Stimulated activated naive B cell treated with anti-CD40 and anti-IgM and Interleukin-4, amounts not matched to agents 10 μg/mL and 1 μg/mL and 100 μg/mL, for 72 hours (primary cell): ENCODE results near the gene ERGIC3.
"Not testable (repeated sequence)": the region's sequence is repeated elsewhere in the genome, so short reads cannot be mapped to it uniquely, and the experiment has no call there.

Source experiments
- ATAC-seq, 2 donors: fragments of 150-1000 bp; cut with Tn5 transposase; replicated peaks; 2 replicates each; pipeline ENCODE4 v1.10.0; 2021; ENCODE audit warnings: moderate library complexity in 1 of 2
- DNase-seq: peaks from one replicate; pipeline ENCODE4 v3.0.0; 2021
- H3K27ac Mint-ChIP-seq: one replicate; pipeline ENCODE4 v1.8.0; 2022; ENCODE audit warnings: mild to moderate bottlenecking, mixed read lengths
- H3K27me3 Mint-ChIP-seq, 2 donors: one replicate each; pipeline ENCODE4 v1.8.0; 2022; ENCODE audit warnings: mixed read lengths in 2 of 2
- H3K36me3 Mint-ChIP-seq, 2 donors: one replicate each; pipeline ENCODE4 v1.8.0; 2022; ENCODE audit warnings: mixed read lengths in 2 of 2, mild to moderate bottlenecking in 1 of 2
- H3K4me1 Mint-ChIP-seq, 2 donors: one replicate each; pipeline ENCODE4 v1.8.0; 2022; ENCODE audit warnings: mixed read lengths in 2 of 2, mild to moderate bottlenecking in 1 of 2
- H3K4me3 Mint-ChIP-seq, 2 donors: one replicate each; pipeline ENCODE4 v1.8.0; 2022; ENCODE audit warnings: mild to moderate bottlenecking in 2 of 2, mixed read lengths in 2 of 2, moderate library complexity in 1 of 2
- H3K9me3 Mint-ChIP-seq, 2 donors: one replicate each; pipeline ENCODE4 v1.8.0; 2022; ENCODE audit warnings: mixed read lengths in 2 of 2, mild to moderate bottlenecking in 1 of 2

The ERGIC3 gene

GRCh38 chr20:35541118-35541782 lies 628 bp upstream of the ERGIC3 start:
- H3K27ac Mint-ChIP-seq = no peak overlapping the region
- H3K9me3 Mint-ChIP-seq = no peaks in the 10 kb centered on the region
- no peaks in the 10 kb centered on the region for H3K27me3 Mint-ChIP-seq
- DNase-seq (no peak), ATAC-seq (no peak)
- H3K4me1 Mint-ChIP-seq = peaks cover 7 to 24% of the 10 kb centered on the region in 2 donors
- H3K4me3 Mint-ChIP-seq = peak overlapping the region; percentile 91
- peaks cover 8 to 11% of the 10 kb centered on the region in 2 donors for H3K36me3 Mint-ChIP-seq

GRCh38 chr20:35542990-35543389 lies 1.1 kb downstream of the ERGIC3 start:
- peaks cover 7 to 24% of the 10 kb centered on the region in 2 donors for H3K4me1 Mint-ChIP-seq
- no peak for DNase-seq
- no peaks in the 10 kb centered on the region for H3K27me3 Mint-ChIP-seq
- peaks cover 8 to 11% of the 10 kb centered on the region in 2 donors for H3K36me3 Mint-ChIP-seq
- H3K27ac Mint-ChIP-seq = peak overlapping the region; percentile 97
- H3K4me3 Mint-ChIP-seq = peak overlapping the region; percentile 91
- no peak for ATAC-seq
- no peaks in the 10 kb centered on the region for H3K9me3 Mint-ChIP-seq

GRCh38 chr20:35544436-35544835 lies 2.6 kb downstream of the ERGIC3 start:
- H3K9me3 Mint-ChIP-seq = no peaks in the 10 kb centered on the region
- peaks cover 12 to 15% of the 10 kb centered on the region in 2 donors for H3K36me3 Mint-ChIP-seq
- peaks cover 7 to 24% of the 10 kb centered on the region in 2 donors for H3K4me1 Mint-ChIP-seq
- no peak overlapping the region for H3K4me3 Mint-ChIP-seq
- H3K27me3 Mint-ChIP-seq = no peaks in the 10 kb centered on the region
- H3K27ac Mint-ChIP-seq = no peak overlapping the region
- DNase-seq = no peak
- no peak for ATAC-seq

DNA sequence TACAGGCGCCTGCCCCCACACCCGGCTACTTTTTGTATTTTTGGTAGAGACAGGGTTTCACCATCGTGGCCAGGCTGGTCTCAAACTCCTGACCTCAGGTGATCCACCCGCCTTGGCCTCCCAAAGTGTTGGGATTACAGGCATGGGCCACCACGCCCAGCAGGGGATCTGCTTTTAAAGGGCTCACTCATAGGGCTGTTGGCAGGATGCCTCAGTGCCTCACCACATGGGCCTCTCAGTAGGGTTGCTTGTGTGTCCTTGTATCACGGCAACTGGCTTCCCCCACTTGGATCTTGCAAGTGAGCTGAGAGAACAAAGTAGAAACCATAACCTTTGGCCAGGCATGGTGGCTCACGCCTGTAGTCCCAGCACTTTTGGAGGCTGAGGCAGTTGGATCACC lies 3.1 kb downstream of the ERGIC3 start:
- not testable (repeated sequence) for H3K27ac Mint-ChIP-seq, DNase-seq, H3K9me3 Mint-ChIP-seq, H3K4me3 Mint-ChIP-seq, H3K27me3 Mint-ChIP-seq, ATAC-seq
- Mint-ChIP-seq H3K4me1 (peaks cover 5 to 24% of the 10 kb centered on the region in 2 donors), H3K36me3 (peaks cover 13 to 17% of the 10 kb centered on the region in 2 donors)

DNA sequence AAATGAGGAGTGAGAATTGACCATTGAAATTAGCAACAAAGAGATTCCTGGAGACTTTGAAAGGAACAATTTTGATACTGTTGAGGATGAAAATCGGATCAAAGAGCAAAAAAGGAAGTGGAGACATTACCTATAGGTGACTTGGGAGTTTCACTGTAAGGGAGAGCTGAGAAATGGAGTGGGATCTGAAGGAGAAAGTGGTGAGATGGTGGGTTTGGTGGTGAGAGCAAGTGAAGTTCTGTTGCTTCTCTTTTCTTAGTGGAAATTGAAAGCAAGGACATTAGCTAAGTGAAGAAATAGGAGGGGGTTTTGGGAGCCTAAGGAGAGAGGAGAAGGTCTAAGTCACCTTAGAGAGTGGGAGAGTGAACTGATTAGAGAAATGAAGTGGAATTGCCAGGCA lies 4.2 kb downstream of the ERGIC3 start:
- Mint-ChIP-seq H3K27ac (no peak overlapping the region), H3K4me1 (peaks cover 5 to 23% of the 10 kb centered on the region in 2 donors), H3K27me3 (no peaks in the 10 kb centered on the region), H3K36me3 (peaks cover 15 to 20% of the 10 kb centered on the region in 2 donors), H3K9me3 (no peaks in the 10 kb centered on the region), H3K4me3 (no peak overlapping the region)
- DNase-seq (no peak), ATAC-seq (no peak)

GRCh38 chr20:35547329-35547728 lies 5.5 kb downstream of the ERGIC3 start:
- DNase-seq = no peak
- Mint-ChIP-seq H3K27ac (no peak overlapping the region), H3K27me3 (no peaks in the 10 kb centered on the region), H3K9me3 (no peaks in the 10 kb centered on the region), H3K4me3 (no peak overlapping the region), H3K4me1 (peaks cover 5 to 11% of the 10 kb centered on the region in 2 donors), H3K36me3 (peaks cover 15 to 20% of the 10 kb centered on the region in 2 donors)
- ATAC-seq = no peak

- peaks cover 19 to 27% of the 10 kb centered on the region in 2 donors for H3K36me3 Mint-ChIP-seq
- no peak for DNase-seq
- ATAC-seq = no peak
- no peaks in the 10 kb centered on the region for H3K4me1 Mint-ChIP-seq
- no peaks in the 10 kb centered on the region for H3K27me3 Mint-ChIP-seq
- no peak overlapping the region for H3K27ac Mint-ChIP-seq
- no peak overlapping the region for H3K4me3 Mint-ChIP-seq
- no peaks in the 10 kb centered on the region for H3K9me3 Mint-ChIP-seq
Measured at GRCh38 chr20:35551503-35551902, 9.6 kb downstream of the ERGIC3 start.

GRCh38 chr20:35552914-35553313 lies 11.0 kb downstream of the ERGIC3 start:
- H3K27ac Mint-ChIP-seq = no peak overlapping the region
- H3K36me3 Mint-ChIP-seq = peaks cover 25 to 33% of the 10 kb centered on the region in 2 donors

DNA sequence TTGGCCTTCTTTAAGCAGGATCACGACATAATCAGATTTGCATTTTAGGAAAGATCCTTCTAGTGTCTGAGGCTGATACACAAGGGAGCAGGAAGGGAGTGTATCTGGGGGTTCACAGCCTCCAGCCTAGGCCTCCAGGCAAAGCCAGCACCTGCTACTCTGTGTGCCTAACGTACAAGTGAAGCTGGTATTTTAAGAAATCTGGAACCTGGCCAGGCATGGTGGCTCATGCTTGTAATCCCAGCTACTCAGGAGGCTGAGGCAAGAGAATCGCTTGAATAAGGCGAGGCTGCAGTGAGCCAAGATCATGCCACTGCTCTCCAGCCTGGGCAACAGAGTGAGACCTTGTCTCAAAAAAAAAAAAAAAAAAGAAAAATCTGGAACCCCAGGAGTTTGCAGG lies 13.6 kb downstream of the ERGIC3 start:
- not testable (repeated sequence) for H3K4me1 Mint-ChIP-seq, ATAC-seq, DNase-seq, H3K27ac Mint-ChIP-seq, H3K4me3 Mint-ChIP-seq, H3K27me3 Mint-ChIP-seq, H3K9me3 Mint-ChIP-seq
- peaks cover 25 to 43% of the 10 kb centered on the region in 2 donors for H3K36me3 Mint-ChIP-seq

More at GRCh38 chr20:35552914-35553313, 11.0 kb downstream of the ERGIC3 start:
- Mint-ChIP-seq H3K4me3 (no peak overlapping the region), H3K9me3 (no peaks in the 10 kb centered on the region), H3K27me3 (no peaks in the 10 kb centered on the region), H3K4me1 (no peaks in the 10 kb centered on the region)
- no peak for ATAC-seq
- DNase-seq = no peak

DNA sequence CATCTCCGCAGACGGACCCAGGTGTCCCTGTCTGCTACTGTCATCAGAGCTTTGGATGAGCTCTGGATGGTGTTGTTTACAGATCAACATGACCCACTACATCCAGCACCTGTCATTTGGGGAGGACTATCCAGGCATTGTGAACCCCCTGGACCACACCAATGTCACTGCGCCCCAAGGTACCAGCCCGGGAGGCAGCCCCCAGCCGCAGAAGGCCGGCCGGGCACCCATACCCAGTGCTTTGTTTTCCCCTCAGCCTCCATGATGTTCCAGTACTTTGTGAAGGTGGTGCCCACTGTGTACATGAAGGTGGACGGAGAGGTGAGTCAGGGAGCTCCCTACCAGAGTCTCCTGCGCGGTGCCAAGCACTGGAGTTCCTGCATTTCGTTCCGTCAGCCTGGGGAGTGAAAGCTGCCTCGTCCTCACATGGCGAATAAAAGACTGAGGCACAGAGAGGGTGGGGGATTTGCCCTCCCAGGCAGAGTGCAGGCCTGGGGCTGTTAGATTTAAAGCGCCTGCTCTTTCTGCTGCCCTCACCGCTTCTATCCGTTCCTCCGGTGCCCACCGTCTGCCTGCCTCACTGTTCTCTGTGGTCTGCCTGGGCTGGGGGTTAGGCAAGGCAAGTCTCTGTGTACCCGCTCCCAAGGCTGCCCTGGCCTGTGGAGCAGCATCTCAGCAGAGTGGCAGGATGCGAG lies 14.2 kb downstream of the ERGIC3 start:
- Mint-ChIP-seq H3K36me3 (peaks cover 25 to 43% of the 10 kb centered on the region in 2 donors), H3K9me3 (no peaks in the 10 kb centered on the region), H3K27ac (no peak overlapping the region), H3K4me3 (no peak overlapping the region), H3K27me3 (no peaks in the 10 kb centered on the region), H3K4me1 (no peaks in the 10 kb centered on the region)
- ATAC-seq = no peak
- no peak for DNase-seq

- H3K4me3 Mint-ChIP-seq = no peak overlapping the region
- H3K27me3 Mint-ChIP-seq = no peaks in the 10 kb centered on the region
- peaks cover 25 to 43% of the 10 kb centered on the region in 2 donors for H3K36me3 Mint-ChIP-seq
- DNase-seq (no peak), ATAC-seq (no peak)
- H3K9me3 Mint-ChIP-seq = no peaks in the 10 kb centered on the region
- H3K27ac Mint-ChIP-seq = no peak overlapping the region
- H3K4me1 Mint-ChIP-seq = no peaks in the 10 kb centered on the region
Measured at GRCh38 chr20:35556871-35557270, 15.0 kb downstream of the ERGIC3 start.

- Mint-ChIP-seq H3K27ac (no peak overlapping the region), H3K4me3 (no peak overlapping the region), H3K27me3 (no peaks in the 10 kb centered on the region), H3K9me3 (no peaks in the 10 kb centered on the region), H3K4me1 (no peaks in the 10 kb centered on the region), H3K36me3 (peaks cover 25 to 43% of the 10 kb centered on the region in 2 donors)
- no peak for DNase-seq
- no peak for ATAC-seq
Measured at GRCh38 chr20:35558451-35558850, 16.6 kb downstream of the ERGIC3 start.

GRCh38 chr20:35559042-35559693 lies 17.3 kb downstream of the ERGIC3 start:
- Mint-ChIP-seq H3K27me3 (no peaks in the 10 kb centered on the region), H3K4me3 (no peak overlapping the region), H3K4me1 (no peaks in the 10 kb centered on the region), H3K27ac (no peak overlapping the region), H3K9me3 (no peaks in the 10 kb centered on the region), H3K36me3 (peaks cover 24 to 41% of the 10 kb centered on the region in 2 donors)
- DNase-seq = no peak
- ATAC-seq = no peak

- Mint-ChIP-seq H3K27ac (no peak overlapping the region), H3K36me3 (peaks cover 18 to 32% of the 10 kb centered on the region in 2 donors), H3K4me1 (no peaks in the 10 kb centered on the region), H3K9me3 (no peaks in the 10 kb centered on the region), H3K27me3 (no peaks in the 10 kb centered on the region), H3K4me3 (no peak overlapping the region)
- no peak for DNase-seq
- ATAC-seq = no peak
Measured at GRCh38 chr20:35560105-35560511, 18.2 kb downstream of the ERGIC3 start.

DNA sequence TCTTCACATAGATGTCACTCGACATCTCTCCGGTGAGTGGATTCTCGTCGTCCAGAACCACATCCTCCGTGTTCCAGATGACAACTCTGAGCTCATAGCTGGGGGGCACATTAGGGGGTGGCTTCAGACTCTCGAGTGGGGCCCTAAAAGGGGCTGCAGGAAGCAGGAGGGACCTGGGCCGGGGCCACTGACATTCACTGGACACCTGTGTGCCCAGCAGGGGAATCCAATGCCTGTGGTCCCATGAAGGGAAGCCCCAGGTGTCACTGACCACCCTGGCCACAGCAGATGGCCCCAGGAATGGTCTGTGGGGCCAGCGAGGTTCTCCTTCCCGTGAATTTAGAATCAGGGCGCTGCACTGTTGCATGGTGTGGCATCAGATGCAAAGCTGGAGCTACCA lies 18.7 kb downstream of the ERGIC3 start:
- Mint-ChIP-seq H3K4me3 (no peak overlapping the region), H3K36me3 (peaks cover 17 to 29% of the 10 kb centered on the region in 2 donors), H3K27ac (no peak overlapping the region), H3K27me3 (no peaks in the 10 kb centered on the region), H3K4me1 (no peaks in the 10 kb centered on the region), H3K9me3 (no peaks in the 10 kb centered on the region)
- no peak for ATAC-seq
- DNase-seq = no peak
